Measurements from ENCODE around the gene P3H1. TPM values are rescaled to one million over a fixed set of nuclear protein-coding genes. Genes with fewer than 3 reads are reported as not detected.

The P3H1 gene, protein sequence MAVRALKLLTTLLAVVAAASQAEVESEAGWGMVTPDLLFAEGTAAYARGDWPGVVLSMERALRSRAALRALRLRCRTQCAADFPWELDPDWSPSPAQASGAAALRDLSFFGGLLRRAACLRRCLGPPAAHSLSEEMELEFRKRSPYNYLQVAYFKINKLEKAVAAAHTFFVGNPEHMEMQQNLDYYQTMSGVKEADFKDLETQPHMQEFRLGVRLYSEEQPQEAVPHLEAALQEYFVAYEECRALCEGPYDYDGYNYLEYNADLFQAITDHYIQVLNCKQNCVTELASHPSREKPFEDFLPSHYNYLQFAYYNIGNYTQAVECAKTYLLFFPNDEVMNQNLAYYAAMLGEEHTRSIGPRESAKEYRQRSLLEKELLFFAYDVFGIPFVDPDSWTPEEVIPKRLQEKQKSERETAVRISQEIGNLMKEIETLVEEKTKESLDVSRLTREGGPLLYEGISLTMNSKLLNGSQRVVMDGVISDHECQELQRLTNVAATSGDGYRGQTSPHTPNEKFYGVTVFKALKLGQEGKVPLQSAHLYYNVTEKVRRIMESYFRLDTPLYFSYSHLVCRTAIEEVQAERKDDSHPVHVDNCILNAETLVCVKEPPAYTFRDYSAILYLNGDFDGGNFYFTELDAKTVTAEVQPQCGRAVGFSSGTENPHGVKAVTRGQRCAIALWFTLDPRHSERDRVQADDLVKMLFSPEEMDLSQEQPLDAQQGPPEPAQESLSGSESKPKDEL
- 43.3 and 47.1 TPM in 2 replicates for total RNA-seq (2021)
- long read RNA-seq, transcript P3H1-204 (15 exons, 2,705 nt), result minor isoform, 63 of 523 reads
- long read RNA-seq, transcript P3H1-207 (14 exons, 2,726 nt), result minor isoform, 18 of 523 reads
- long read RNA-seq, transcript P3H1-202 (15 exons, 2,585 nt), result major isoform, 343 of 523 reads
- long read RNA-seq, partial matches to known transcripts, result 12 of 523 reads
- long read RNA-seq, other reads (novel, unspliced or antisense), result 83 of 523 reads

GRCh38 chr1:42766741-42767509, at the start of gene P3H1, which contains the start of gene C1orf50:
Gene P3H1, minus strand, starts transcription at chr1:42767028. Its CDS starts 57 bp downstream, at chr1:42766971.
Gene C1orf50, plus strand, starts transcription at chr1:42767249. Its CDS starts 63 bp downstream, at chr1:42767312.
- Mint-ChIP-seq H3K27ac (peak within 1 kb of the TSS in 2 of 3 experiments; percentile 81 to 87; a peak in 4 of 7 replicates), H3K9me3 (no peaks in the 10 kb centered on the region), H3K36me3 (ENCODE audit: insufficient read depth in 1 of 3, low read depth in 3 of 3) (peaks cover 8 to 29% (median 18%) of the 10 kb centered on the region in 3 experiments; a peak in 6 of 7 replicates), H3K4me3 (no peak within 1 kb of the TSS; a peak in 2 of 5 replicates), H3K27me3 (ENCODE audit: low read depth) (no peaks in the 10 kb centered on the region), H3K4me1 (peaks cover 8 to 9% of the 10 kb centered on the region in 2 experiments)
- WGBS (ENCODE audit: extremely low coverage, insufficient read length, low lambda C conversion rate), result no CpG with 5 or more reads among the region's 82 CpGs
- Histone ChIP-seq H3K9ac (ENCODE audit: extremely low read depth, insufficient read length, low read length) (peak within 1 kb of the TSS; percentile 68), H3K79me2 (ENCODE audit: insufficient read depth, low read length) (0 out of 2 replicates have a peak, but pooled peaks cover 3% of the 10 kb centered on the region), H4K5ac (ENCODE audit: insufficient read length, low read depth, low read length) (no peak within 1 kb of the TSS), H3K23ac (ENCODE audit: insufficient read length, low read depth, low read length) (no peak within 1 kb of the TSS), H2BK120ac (ENCODE audit: low read depth, low read length, poor library complexity, severe bottlenecking) (no peak within 1 kb of the TSS), H4K91ac (ENCODE audit: insufficient read length, low read depth, low read length) (no peak within 1 kb of the TSS), H2BK5ac (ENCODE audit: insufficient read length, low read length) (no peak within 1 kb of the TSS), H3K18ac (ENCODE audit: insufficient read length, low read depth, low read length) (peak within 1 kb of the TSS; percentile 32), H3K23me2 (ENCODE audit: insufficient read length, low read depth, low read length, poor library complexity, severe bottlenecking) (peaks cover 7% of the 10 kb centered on the region), H4K20me1 (ENCODE audit: control insufficient read depth, insufficient read depth, insufficient read length) (no peaks in the 10 kb centered on the region), H3K56ac (ENCODE audit: insufficient read length, low read depth, low read length) (no peak within 1 kb of the TSS), H3K79me1 (ENCODE audit: insufficient read depth, low read depth, low read length, poor library complexity, severe bottlenecking) (no peaks in the 10 kb centered on the region), H2BK20ac (ENCODE audit: low read depth, low read length, poor library complexity, severe bottlenecking) (no peak within 1 kb of the TSS), H2BK12ac (ENCODE audit: insufficient read length, low read depth, low read length) (no peak within 1 kb of the TSS), H2AFZ (ENCODE audit: low read length) (no peak within 1 kb of the TSS), H3K14ac (ENCODE audit: insufficient read depth, low read length) (peak within 1 kb of the TSS; percentile 33), H3K27me3 (ENCODE audit: insufficient read depth, low read length) (no peaks in the 10 kb centered on the region), H3K4ac (ENCODE audit: low read depth, low read length) (no peak within 1 kb of the TSS), H4K8ac (replicated peaks; ENCODE audit: insufficient read length, low read depth, low read length) (no peak within 1 kb of the TSS), H3T11ph (ENCODE audit: low read length) (no peak within 1 kb of the TSS), H2BK15ac (ENCODE audit: low read depth, low read length) (no peak within 1 kb of the TSS), H2AK5ac (ENCODE audit: insufficient read length, low read length) (no peak within 1 kb of the TSS), H3K4me1 (ENCODE audit: insufficient read depth, low read length) (no peaks in the 10 kb centered on the region), H3K27ac (ENCODE audit: insufficient read length, low read depth, low read length) (no peak within 1 kb of the TSS), H3K4me2 (ENCODE audit: insufficient read depth, insufficient read length, low read length) (peak within 1 kb of the TSS; percentile 95), H3K9me3 (ENCODE audit: control insufficient read depth, low read depth, low read length) (no peaks in the 10 kb centered on the region)
- DNase-seq, result peak; percentile 100
- no peak for TF ChIP-seq CTCF (conservative IDR thresholded peaks at IDR 0.05)

All from H9 (cell line).